Neuron (in vitro differentiated cells): Measurements from ENCODE around the gene SYNJ1.
A peak's percentile ranks its signal among the peaks of the same experiment; 100 is the strongest.
"Not testable (repeated sequence)": the region's sequence is repeated elsewhere in the genome, so short reads cannot be mapped to it uniquely, and the experiment has no call there.

Experiments used
- H2AFZ ChIP-seq: one replicate; pipeline ENCODE4 v1.6.1; 2013; ENCODE audit warnings: low read depth, mild to moderate bottlenecking, inconsistent platforms, low read length, moderate library complexity
- H3K27me3 ChIP-seq: one replicate; pipeline ENCODE4 v1.6.1; 2013; ENCODE audit warnings: low read length; ENCODE audit not compliant: insufficient read depth
- H3K36me3 ChIP-seq: one replicate; pipeline ENCODE4 v1.6.1; 2013; ENCODE audit warnings: low read length; ENCODE audit not compliant: insufficient read depth
- H3K4me1 ChIP-seq: one replicate; pipeline ENCODE4 v1.6.1; 2013; ENCODE audit warnings: low read length; ENCODE audit not compliant: insufficient read depth
- H3K4me3 ChIP-seq: 2 replicates; pipeline ENCODE4 v1.5.1; 2013; ENCODE audit warnings: mild to moderate bottlenecking, low read length, moderate library complexity
- H3K9me3 ChIP-seq: one replicate; pipeline ENCODE4 v1.6.1; 2013; ENCODE audit warnings: low read length

Gene SYNJ1

GRCh38 chr21:32727687-32728455, at the start of gene SYNJ1:
Gene SYNJ1 (minus strand): TSS chr21:32728013. CDS start chr21:32726895, 1,118 bp downstream.
- H3K4me1 ChIP-seq, result peaks cover 15% of the 10 kb centered on the region

GRCh38 chr21:32777269-32777668, 49.5 kb upstream of the SYNJ1 start:
- Histone ChIP-seq H3K4me3 (no peak overlapping the region), H2AFZ (no peak overlapping the region), H3K4me1 (peaks cover 15% of the 10 kb centered on the region), H3K27me3 (no peaks in the 10 kb centered on the region), H3K9me3 (peaks cover 3% of the 10 kb centered on the region), H3K36me3 (no peaks in the 10 kb centered on the region)

More at GRCh38 chr21:32727687-32728455, at the start of gene SYNJ1:
- peak within 1 kb of the TSS; percentile 91 for H2AFZ ChIP-seq
- H3K9me3 ChIP-seq, result no peaks in the 10 kb centered on the region
- H3K36me3 ChIP-seq, result peaks cover 1% of the 10 kb centered on the region
- peak within 1 kb of the TSS; percentile 69 for H3K4me3 ChIP-seq
- H3K27me3 ChIP-seq, result no peaks in the 10 kb centered on the region

GRCh38 chr21:32776743-32777142, 48.9 kb upstream of the SYNJ1 start:
- no peaks in the 10 kb centered on the region for H3K27me3 ChIP-seq
- no peaks in the 10 kb centered on the region for H3K36me3 ChIP-seq
- no peak overlapping the region for H2AFZ ChIP-seq
- H3K4me1 ChIP-seq, result peaks cover 15% of the 10 kb centered on the region
- peaks cover 3% of the 10 kb centered on the region for H3K9me3 ChIP-seq
- no peak overlapping the region for H3K4me3 ChIP-seq

- H2AFZ ChIP-seq, result not testable (repeated sequence)
- peaks cover 17% of the 10 kb centered on the region for H3K36me3 ChIP-seq
- H3K4me1 ChIP-seq, result peaks cover 24% of the 10 kb centered on the region
Measured at GRCh38 chr21:32773048-32773344, 45.2 kb upstream of the SYNJ1 start.

GRCh38 chr21:32772281-32773047, 44.7 kb upstream of the SYNJ1 start:
- no peaks in the 10 kb centered on the region for H3K27me3 ChIP-seq
- H3K4me1 ChIP-seq, result peaks cover 24% of the 10 kb centered on the region
- peak overlapping the region; percentile 100 for H3K4me3 ChIP-seq
- H3K9me3 ChIP-seq, result no peaks in the 10 kb centered on the region
- H3K36me3 ChIP-seq, result peaks cover 23% of the 10 kb centered on the region
- peak overlapping the region; percentile 83 for H2AFZ ChIP-seq

More at GRCh38 chr21:32773048-32773344, 45.2 kb upstream of the SYNJ1 start:
- H3K9me3 ChIP-seq, H3K27me3 ChIP-seq: not testable (repeated sequence)
- H3K4me3 ChIP-seq, result peak overlapping the region; percentile 100

GRCh38 chr21:32770871-32771523, 43.2 kb upstream of the SYNJ1 start:
- no peaks in the 10 kb centered on the region for H3K27me3 ChIP-seq
- H3K9me3 ChIP-seq, result peaks cover 3% of the 10 kb centered on the region
- H3K4me3 ChIP-seq, result peak overlapping the region; percentile 100
- peaks cover 24% of the 10 kb centered on the region for H3K4me1 ChIP-seq
- H2AFZ ChIP-seq, result peak overlapping the region; percentile 66
- peaks cover 37% of the 10 kb centered on the region for H3K36me3 ChIP-seq

GRCh38 chr21:32768530-32768929, 40.7 kb upstream of the SYNJ1 start:
- Histone ChIP-seq H3K9me3 (peaks cover 3% of the 10 kb centered on the region), H3K4me1 (peaks cover 24% of the 10 kb centered on the region), H3K27me3 (no peaks in the 10 kb centered on the region), H3K4me3 (peak overlapping the region; percentile 100), H2AFZ (no peak overlapping the region), H3K36me3 (peaks cover 58% of the 10 kb centered on the region)

GRCh38 chr21:32765058-32765457, 37.2 kb upstream of the SYNJ1 start:
- peaks cover 90% of the 10 kb centered on the region for H3K36me3 ChIP-seq

GRCh38 chr21:32764186-32764585, 36.4 kb upstream of the SYNJ1 start:
- H3K36me3 ChIP-seq, result peaks cover 94% of the 10 kb centered on the region
- peaks cover 3% of the 10 kb centered on the region for H3K9me3 ChIP-seq
- H3K4me1 ChIP-seq, result peaks cover 9% of the 10 kb centered on the region
- no peak overlapping the region for H2AFZ ChIP-seq
- no peak overlapping the region for H3K4me3 ChIP-seq
- H3K27me3 ChIP-seq, result no peaks in the 10 kb centered on the region

More at GRCh38 chr21:32765058-32765457, 37.2 kb upstream of the SYNJ1 start:
- peaks cover 17% of the 10 kb centered on the region for H3K4me1 ChIP-seq
- no peak overlapping the region for H3K4me3 ChIP-seq
- H3K27me3 ChIP-seq, result no peaks in the 10 kb centered on the region
- no peak overlapping the region for H2AFZ ChIP-seq
- H3K9me3 ChIP-seq, result peaks cover 3% of the 10 kb centered on the region

GRCh38 chr21:32757804-32758203, 30.0 kb upstream of the SYNJ1 start:
- no peak overlapping the region for H2AFZ ChIP-seq
- H3K9me3 ChIP-seq, result no peaks in the 10 kb centered on the region
- H3K36me3 ChIP-seq, result peaks cover 93% of the 10 kb centered on the region
- no peak overlapping the region for H3K4me3 ChIP-seq
- no peaks in the 10 kb centered on the region for H3K4me1 ChIP-seq
- no peaks in the 10 kb centered on the region for H3K27me3 ChIP-seq

GRCh38 chr21:32756096-32756495, 28.3 kb upstream of the SYNJ1 start:
- peaks cover 96% of the 10 kb centered on the region for H3K36me3 ChIP-seq
- no peaks in the 10 kb centered on the region for H3K27me3 ChIP-seq
- no peak overlapping the region for H3K4me3 ChIP-seq
- H3K4me1 ChIP-seq, result no peaks in the 10 kb centered on the region
- H2AFZ ChIP-seq, result no peak overlapping the region
- H3K9me3 ChIP-seq, result no peaks in the 10 kb centered on the region

GRCh38 chr21:32753818-32754585, 26.2 kb upstream of the SYNJ1 start:
- Histone ChIP-seq H3K9me3 (no peaks in the 10 kb centered on the region), H3K36me3 (peaks cover 94% of the 10 kb centered on the region), H3K27me3 (no peaks in the 10 kb centered on the region)

More at GRCh38 chr21:32753818-32754585, 26.2 kb upstream of the SYNJ1 start:
- Histone ChIP-seq H3K4me1 (no peaks in the 10 kb centered on the region), H3K4me3 (no peak overlapping the region), H2AFZ (no peak overlapping the region)
